Breast epithelium (tissue), 4 donors: ENCODE results near the gene TNFRSF8. TPM values are rescaled to one million over a fixed set of nuclear protein-coding genes. Genes with fewer than 3 reads are reported as not detected.
"Not testable (repeated sequence)": the region's sequence is repeated elsewhere in the genome, so short reads cannot be mapped to it uniquely, and the experiment has no call there.

Source experiments
- DNase-seq, 2 donors: peaks; one replicate each; pipeline ENCODE4 v3.0.0-alpha.2; 2019; ENCODE audit warnings: low spot score in 2 of 2
- H3K27ac ChIP-seq, 2 donors: fragments of 200-600 bp; sonication (generic) in 1 of 2; one replicate each; pipeline ENCODE4 v1.5.1; 2016 to 2019; ENCODE audit warnings: mild to moderate bottlenecking in 1 of 2
- H3K27me3 ChIP-seq, 2 donors: fragments of 200-600 bp; sonication (generic) in 1 of 2; one replicate each; pipeline versions ENCODE4 v1.5.1 to v1.6.0; 2017 to 2019; ENCODE audit warnings: control low read depth in 1 of 2, mild to moderate bottlenecking in 1 of 2
- H3K36me3 ChIP-seq: fragments of 200-600 bp; one replicate; pipeline ENCODE4 v1.5.1; 2019
- H3K4me1 ChIP-seq, 2 donors: fragments of 200-600 bp; sonication (generic); one replicate each; pipeline ENCODE4 v1.5.1; 2016 to 2019; ENCODE audit warnings: control low read depth in 1 of 2
- H3K4me3 ChIP-seq, 3 donors: fragments of 200-600 bp; sonication (generic); 1 replicate in 2 of 3; 2 replicates in 1 of 3; pipeline ENCODE4 v1.5.1; 2016 to 2019; ENCODE audit warnings: mild to moderate bottlenecking in 3 of 3, moderate library complexity in 2 of 3
- H3K9me3 ChIP-seq, 2 donors: fragments of 200-600 bp; sonication (generic) in 1 of 2; one replicate each; pipeline ENCODE4 v1.5.1; 2016 to 2019; ENCODE audit warnings: control low read depth in 1 of 2
- POLR2A ChIP-seq: fragments of 450-650 bp; IDR thresholded peaks from one replicate; pipeline ENCODE4 v1.6.1; 2016; ENCODE audit warnings: antibody characterized with exemption, mild to moderate bottlenecking, moderate library complexity
- POLR2AphosphoS5 ChIP-seq, 3 donors: sonication (generic); formaldehyde crosslinking; IDR thresholded peaks; one replicate each; pipeline ENCODE4 v1.6.1; 2017; ENCODE audit warnings: antibody characterized with exemption in 3 of 3
- intact Hi-C: fragments of 100-400 bp; cut with DNase I; formaldehyde crosslinking; loops from one replicate; pipeline ENCODE4 v1.15.1; 2023; ENCODE audit warnings: low total_unique reads
- total RNA-seq, 3 donors: library from RNA; depleted of rRNA; stranded (reverse); fragments of >200 nt; gene quantifications; one replicate each; pipeline ENCODE4 v1.1.0, GENCODE V29; 2016
- TF ChIP-seq, protein P1 (sequence below), 3 donors: fragments of 450-650 bp; IDR thresholded peaks; one replicate each; pipeline ENCODE4 v1.5.1; 2016 to 2017; ENCODE audit warnings: antibody characterized with exemption in 3 of 3, mild to moderate bottlenecking in 3 of 3, moderate library complexity in 3 of 3

The TNFRSF8 gene
- total RNA-seq, 3 donors from 2014 or later, result 0.88 to 2.3 (median 1.6) TPM

DNA sequence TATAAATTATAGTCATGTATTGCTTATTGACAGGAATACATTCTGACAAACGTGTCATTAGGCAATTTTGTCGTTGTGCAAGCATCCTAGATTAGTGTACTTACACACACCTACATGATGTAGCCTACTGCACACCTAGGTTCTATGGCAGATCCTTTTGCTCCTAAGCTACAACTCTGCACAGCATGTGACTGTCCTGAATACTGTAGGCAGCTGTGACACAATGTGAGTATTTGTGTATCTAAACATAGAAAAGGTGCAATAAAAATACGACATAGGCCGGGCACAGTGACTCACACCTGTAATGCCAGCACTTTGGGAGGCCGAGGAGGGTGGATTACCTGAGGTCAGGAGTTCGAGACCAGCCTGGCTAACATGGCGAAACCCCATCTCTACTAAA lies 36.5 kb downstream of the TNFRSF8 start:
- no peaks in the 10 kb centered on the region for H3K36me3 ChIP-seq
- TF ChIP-seq, protein P1, sequence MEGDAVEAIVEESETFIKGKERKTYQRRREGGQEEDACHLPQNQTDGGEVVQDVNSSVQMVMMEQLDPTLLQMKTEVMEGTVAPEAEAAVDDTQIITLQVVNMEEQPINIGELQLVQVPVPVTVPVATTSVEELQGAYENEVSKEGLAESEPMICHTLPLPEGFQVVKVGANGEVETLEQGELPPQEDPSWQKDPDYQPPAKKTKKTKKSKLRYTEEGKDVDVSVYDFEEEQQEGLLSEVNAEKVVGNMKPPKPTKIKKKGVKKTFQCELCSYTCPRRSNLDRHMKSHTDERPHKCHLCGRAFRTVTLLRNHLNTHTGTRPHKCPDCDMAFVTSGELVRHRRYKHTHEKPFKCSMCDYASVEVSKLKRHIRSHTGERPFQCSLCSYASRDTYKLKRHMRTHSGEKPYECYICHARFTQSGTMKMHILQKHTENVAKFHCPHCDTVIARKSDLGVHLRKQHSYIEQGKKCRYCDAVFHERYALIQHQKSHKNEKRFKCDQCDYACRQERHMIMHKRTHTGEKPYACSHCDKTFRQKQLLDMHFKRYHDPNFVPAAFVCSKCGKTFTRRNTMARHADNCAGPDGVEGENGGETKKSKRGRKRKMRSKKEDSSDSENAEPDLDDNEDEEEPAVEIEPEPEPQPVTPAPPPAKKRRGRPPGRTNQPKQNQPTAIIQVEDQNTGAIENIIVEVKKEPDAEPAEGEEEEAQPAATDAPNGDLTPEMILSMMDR (IDR thresholded peaks at IDR 0.05), result no peak
- intact Hi-C loops, result no loop called here
- no peak for DNase-seq
- no peak overlapping the region for H3K27ac ChIP-seq
- no peaks in the 10 kb centered on the region for H3K27me3 ChIP-seq
- no peak overlapping the region for H3K4me3 ChIP-seq
- H3K4me1 ChIP-seq, result no peaks in the 10 kb centered on the region
- H3K9me3 ChIP-seq, result no peaks in the 10 kb centered on the region

DNA sequence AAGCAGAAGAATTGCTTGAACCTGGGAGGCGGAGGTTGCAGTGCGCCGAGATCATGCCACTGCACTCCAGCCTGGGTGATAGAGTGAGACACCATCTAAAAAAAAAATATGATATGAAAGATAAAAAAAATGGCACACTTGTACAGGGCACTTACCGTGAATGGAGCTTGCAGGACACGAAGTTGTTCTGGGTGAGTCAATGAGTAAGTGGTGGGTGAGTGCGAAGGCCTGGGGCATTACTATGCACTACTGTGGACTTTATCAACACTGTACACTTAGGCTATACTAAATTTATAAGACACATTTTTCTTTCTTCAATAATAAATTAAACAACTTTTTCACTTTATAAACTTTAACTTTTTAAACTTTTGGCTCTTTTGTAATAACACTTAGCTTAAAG lies 37.0 kb downstream of the TNFRSF8 start:
- Histone ChIP-seq H3K4me1 (no peaks in the 10 kb centered on the region), H3K27me3 (no peaks in the 10 kb centered on the region), H3K9me3 (no peaks in the 10 kb centered on the region), H3K27ac (no peak overlapping the region), H3K4me3 (no peak overlapping the region), H3K36me3 (no peaks in the 10 kb centered on the region)
- TF ChIP-seq POLR2A (no peak), POLR2AphosphoS5 (IDR thresholded peaks at IDR 0.05) (no peak)
- TF ChIP-seq, protein P1 (IDR thresholded peaks at IDR 0.05), result no peak
- intact Hi-C loops, result no loop called here
- DNase-seq, result no peak

DNA sequence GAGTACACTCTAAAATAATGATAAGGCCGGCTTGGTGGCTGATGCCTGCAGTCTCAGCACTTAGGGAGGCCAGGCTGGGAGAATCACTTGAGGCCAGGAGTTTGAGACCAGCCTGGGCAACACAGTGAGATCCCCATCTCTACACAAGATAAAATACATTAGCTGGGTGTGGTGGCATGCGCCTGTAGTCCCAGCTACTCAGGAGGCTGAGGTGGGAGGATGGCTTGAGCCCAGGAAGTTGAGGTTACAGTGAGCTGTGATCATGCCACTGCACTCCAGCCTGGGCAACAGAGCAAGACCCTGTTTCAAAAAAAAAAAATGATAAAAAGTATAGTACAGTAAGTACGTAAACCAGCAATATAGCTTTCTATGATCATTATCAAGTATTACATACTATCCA lies 38.0 kb downstream of the TNFRSF8 start:
- H3K27me3 ChIP-seq, H3K4me1 ChIP-seq, intact Hi-C loops, DNase-seq, H3K36me3 ChIP-seq, H3K4me3 ChIP-seq, H3K27ac ChIP-seq, H3K9me3 ChIP-seq: not testable (repeated sequence)

DNA sequence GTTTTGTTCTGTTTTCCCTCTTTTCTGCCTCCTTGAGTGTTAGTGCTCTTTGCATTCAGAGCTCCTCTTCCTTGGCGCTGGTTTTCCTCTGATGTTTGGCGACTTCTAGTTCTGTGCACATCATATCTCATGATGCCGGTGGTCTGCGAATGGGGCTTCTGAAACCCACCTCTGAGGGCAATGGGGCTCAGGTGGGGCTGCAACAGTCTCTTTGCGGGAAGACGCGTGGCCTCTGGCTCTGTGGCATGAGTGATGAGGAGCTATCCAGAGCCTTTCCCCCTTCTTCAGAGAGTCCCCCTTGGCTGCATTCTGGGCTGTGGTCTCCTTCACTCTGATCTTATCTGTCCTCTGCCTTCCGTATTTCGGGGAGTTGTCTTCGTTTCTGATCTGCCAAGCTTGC lies 39.0 kb downstream of the TNFRSF8 start:
- Histone ChIP-seq H3K27ac (no peak overlapping the region), H3K4me1 (no peaks in the 10 kb centered on the region), H3K27me3 (no peaks in the 10 kb centered on the region), H3K36me3 (no peaks in the 10 kb centered on the region), H3K9me3 (no peaks in the 10 kb centered on the region), H3K4me3 (no peak overlapping the region)
- TF ChIP-seq POLR2AphosphoS5 (IDR thresholded peaks at IDR 0.05) (no peak), POLR2A (no peak)
- TF ChIP-seq, protein P1 (IDR thresholded peaks at IDR 0.05), result no peak
- DNase-seq, result no peak
- intact Hi-C loops, result no loop called here

DNA sequence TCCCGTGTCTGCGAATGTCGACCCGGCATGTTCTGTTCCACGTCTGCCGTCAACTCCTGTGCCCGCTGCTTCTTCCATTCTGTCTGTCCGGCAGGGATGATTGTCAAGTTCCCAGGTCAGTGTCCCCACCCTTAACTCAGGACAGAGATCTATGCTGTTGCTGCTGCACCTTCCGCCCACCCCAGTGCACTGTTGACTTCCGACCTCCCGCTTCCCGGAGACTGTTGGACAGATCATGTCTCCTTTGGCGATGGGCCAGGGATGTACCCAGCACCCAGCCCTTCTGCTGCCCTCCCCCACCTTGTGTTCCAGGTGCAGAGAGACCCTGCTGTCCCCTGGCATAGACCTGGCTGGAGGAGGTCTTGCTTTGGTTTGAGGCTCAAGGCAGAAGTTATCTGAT lies 41.3 kb downstream of the TNFRSF8 start:
- Histone ChIP-seq H3K4me1 (no peaks in the 10 kb centered on the region), H3K27ac (no peak overlapping the region), H3K4me3 (no peak overlapping the region), H3K36me3 (no peaks in the 10 kb centered on the region), H3K27me3 (no peaks in the 10 kb centered on the region), H3K9me3 (no peaks in the 10 kb centered on the region)
- intact Hi-C loops, result no loop called here
- DNase-seq, result no peak
- TF ChIP-seq, protein P1 (IDR thresholded peaks at IDR 0.05), result no peak
- TF ChIP-seq POLR2A (no peak), POLR2AphosphoS5 (IDR thresholded peaks at IDR 0.05) (no peak)

DNA sequence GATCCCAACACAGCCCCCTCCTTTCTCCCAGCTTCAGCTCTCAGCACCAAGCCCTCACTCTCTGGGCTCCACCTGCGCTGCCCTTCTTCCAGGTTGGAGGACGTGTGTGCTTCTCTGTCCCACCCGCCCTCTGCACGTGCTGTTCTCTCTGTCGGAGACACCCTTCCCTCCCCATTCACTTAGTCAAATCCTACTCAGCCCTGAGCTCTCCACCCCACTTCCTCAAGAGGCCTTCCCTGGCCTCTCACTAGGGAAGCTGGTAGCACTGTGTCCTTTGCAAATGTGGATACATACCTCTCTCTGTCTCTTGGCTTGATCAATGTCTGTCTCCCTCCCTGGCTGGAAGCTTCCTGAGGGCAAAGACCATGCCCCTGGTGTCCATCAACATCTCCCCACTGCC lies 43.0 kb downstream of the TNFRSF8 start:
- no peak for DNase-seq
- no peak overlapping the region for H3K27ac ChIP-seq
- H3K27me3 ChIP-seq, result no peaks in the 10 kb centered on the region
- no peaks in the 10 kb centered on the region for H3K36me3 ChIP-seq
- TF ChIP-seq POLR2AphosphoS5 (IDR thresholded peaks at IDR 0.05) (no peak), POLR2A (no peak)
- TF ChIP-seq, protein P1 (IDR thresholded peaks at IDR 0.05), result no peak
- intact Hi-C loops, result no loop called here
- H3K9me3 ChIP-seq, result no peaks in the 10 kb centered on the region
- no peaks in the 10 kb centered on the region for H3K4me1 ChIP-seq
- no peak overlapping the region for H3K4me3 ChIP-seq

DNA sequence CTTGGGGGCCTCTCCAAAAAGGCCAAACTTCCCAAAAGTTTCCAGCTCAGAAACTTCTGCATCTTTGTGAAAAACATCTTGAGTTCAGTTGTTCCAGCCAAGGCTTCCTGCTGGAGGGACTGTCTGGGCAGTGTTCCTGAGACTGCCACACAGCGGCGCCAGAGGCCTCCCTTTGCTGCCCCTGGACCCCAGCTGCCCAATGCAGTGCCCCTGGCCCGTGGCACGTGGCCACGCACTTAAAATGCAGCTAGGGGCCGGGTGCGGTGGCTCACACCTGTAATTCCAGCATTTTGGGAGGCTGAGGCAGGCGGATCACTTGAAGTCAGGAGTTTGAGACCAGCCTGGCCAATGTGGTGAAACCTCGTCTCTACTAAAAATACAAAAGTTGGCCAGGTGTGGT lies 43.8 kb downstream of the TNFRSF8 start:
- H3K4me1 ChIP-seq, intact Hi-C loops, H3K4me3 ChIP-seq, DNase-seq, H3K36me3 ChIP-seq, H3K27me3 ChIP-seq, H3K27ac ChIP-seq, H3K9me3 ChIP-seq: not testable (repeated sequence)
